CD4-positive, alpha-beta T cell treated with Interleukin-6 at 100 ng/mL for 8 hours (primary cell): Measurements from ENCODE around the gene CSF2RB.

Source experiments
- DNase-seq: peaks from one replicate; pipeline ENCODE4 v3.0.0-alpha.2; 2020; ENCODE audit warnings: mixed read lengths, low spot score

The CSF2RB gene

DNA sequence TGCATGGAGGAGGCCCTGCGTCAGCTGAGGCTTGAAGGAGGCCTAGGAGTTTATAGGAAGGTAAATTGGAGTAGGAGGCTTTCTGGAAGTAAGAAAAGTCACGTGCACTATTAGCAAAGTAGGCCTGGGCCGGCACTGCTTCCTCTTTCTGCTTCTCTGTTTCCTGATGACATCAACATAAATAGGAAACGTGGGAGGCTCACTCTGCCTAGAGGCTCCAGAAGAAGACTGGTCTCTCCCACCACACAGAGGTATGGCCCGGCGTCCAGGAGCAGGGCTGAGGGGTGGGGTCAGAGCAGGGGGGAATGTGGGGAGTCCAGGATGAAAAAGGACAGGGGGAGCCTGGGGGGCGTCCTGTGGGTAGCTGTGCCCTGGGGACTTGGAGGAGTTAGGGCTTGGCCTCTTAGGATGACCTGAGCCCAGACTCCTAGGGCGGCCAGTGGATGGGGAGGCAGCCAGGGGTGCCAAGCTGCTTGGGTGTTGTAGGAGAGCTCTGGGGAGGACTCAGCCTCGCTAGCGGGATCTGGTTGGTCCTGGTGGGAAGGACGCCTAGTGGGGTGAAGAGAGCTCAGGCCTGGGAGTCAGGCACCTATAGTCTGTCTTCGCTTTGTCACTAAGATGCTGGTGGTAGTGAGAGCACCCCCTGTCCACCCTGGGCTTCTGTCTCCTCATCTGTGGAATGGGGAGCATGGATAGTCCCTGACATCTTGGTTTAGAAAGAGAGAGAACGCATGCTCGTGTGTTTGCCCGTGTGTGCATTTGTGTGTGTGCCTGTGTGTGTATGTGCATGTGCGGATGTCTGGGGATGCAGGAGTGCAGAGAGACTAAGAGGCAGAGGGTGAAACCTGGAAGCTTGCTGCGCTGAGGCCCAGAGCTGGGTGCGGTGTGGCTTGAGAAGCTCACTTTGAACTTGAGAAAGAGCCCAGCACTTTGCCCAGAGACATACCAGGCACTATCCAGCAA, at the start of gene CSF2RB:
CSF2RB (plus strand) TSS at position 202 of the 963 bp plus-strand sequence. CDS start 8,580 bp downstream, outside the sequence.
- no peak for DNase-seq

DNA sequence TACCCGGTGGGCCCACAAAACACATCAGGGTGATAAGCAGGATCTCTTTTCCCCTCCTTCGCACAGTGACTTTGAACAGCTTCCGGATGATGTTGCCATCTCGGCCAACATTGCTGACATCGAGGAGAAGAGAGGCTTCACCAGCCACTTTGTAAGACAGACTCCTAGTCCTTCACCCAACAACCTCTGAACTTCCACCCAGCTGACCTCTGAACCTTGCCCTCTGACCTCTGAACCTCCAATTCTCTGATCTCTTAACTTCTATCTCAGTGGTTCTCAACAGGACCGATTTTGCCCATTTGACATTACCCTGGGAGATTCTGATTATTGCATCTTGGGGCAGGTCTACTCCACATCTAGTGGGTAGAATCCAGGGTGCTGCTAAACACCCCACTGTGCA, 49.4 kb upstream of the CSF2RB start:
- no peak for DNase-seq

DNA sequence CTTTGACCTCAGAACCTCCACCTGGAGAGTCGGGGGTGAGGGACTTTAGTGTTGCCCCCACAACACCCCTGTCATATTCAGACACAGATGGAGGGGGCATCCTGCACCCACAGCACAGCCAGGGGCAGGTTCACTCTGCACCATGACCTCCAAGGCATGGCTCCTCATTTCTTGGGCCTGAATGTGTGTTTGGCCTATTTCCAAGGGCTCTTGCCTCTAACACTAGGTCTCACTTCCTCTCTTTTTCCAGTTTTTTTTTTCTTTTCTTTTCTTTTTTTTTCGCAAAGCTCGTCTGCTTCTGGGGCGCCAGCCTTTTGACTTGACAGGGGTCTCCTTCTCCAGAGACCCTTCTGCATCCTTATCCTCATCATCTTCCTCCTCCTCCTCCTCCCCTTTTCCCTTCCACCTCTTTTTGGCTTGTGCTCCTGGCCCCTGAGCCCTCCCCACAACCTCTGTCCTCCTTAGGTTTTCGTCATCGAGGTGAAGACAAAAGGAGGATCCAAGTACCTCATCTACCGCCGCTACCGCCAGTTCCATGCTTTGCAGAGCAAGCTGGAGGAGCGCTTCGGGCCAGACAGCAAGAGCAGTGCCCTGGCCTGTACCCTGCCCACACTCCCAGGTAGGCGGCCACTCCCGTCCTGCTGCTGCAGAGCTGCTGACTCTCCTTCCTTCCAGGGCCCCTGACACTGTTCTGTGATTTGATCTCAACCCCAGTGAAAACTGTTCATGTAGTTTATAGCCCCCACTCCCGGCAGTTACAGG, 48.8 kb upstream of the CSF2RB start:
- no peak for DNase-seq

DNA sequence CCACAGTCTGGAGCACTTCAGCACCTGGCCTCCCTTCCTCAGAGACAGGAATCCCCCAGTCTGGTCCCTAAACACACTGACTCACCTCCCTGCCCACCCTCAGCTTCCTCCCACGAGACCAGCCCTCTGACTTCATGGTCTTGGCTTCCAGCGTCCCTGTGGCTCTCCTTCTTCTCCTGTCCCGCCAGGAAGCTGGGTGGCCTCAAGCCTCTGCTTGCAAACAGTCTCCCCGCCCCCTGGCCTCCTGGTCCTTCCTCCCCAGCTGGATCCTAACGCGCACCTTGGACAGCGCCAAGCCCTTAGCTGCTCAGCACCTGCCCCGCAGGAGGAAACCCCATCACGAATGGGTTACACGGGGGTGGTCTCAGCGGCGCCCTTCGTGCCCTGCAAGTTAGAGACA, 48.1 kb upstream of the CSF2RB start:
- DNase-seq, result no peak

DNA sequence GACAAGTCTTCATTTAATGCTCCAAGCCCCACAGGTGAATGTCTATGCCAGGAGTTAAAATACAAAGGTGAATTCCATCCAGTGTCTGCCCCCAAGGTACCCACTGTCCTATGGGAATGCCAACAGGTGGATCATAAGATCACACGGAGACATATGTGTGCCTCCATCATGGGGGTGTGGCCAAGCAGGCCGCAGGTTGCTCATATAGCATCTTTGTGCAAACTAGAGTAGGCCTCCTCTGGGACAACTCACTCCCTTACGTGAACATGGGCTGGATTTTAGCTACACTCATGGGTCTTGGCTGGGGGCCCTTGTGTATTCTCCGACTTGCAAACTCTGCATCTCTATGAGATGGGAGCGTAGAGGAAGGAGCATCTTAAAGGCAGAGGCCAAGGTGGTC, 45.7 kb upstream of the CSF2RB start:
- DNase-seq, result no peak

DNA sequence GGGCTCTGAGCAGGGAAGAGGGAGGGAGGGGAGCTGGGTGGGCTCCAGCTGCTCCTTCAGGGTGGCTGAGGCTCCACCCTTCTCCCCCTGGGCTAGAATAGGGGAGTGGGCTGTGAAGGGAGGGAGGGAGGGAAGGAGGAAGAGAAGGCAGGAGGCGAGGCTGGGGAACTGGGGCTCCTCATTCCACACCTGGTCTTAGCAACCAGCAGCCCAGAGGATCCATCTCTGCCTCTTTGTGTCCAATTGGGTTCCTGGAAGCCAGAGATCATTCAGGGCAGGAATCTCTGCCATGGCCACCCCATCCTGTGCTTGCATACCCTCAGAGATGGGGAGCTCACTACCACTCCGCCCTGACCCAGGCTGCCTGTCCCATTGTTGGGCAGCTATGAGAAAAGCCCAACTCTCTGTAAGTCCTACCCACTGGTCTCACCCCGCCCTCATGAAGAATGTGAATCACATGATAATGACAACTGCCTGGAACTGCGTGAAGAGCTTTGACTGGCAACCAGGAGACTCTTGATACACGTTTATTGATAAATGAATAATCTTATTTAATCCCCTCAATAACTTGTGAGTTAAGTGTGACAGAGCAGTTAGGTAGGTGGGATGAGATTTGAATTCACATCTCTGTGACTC, 44.8 kb upstream of the CSF2RB start:
- DNase-seq, result no peak

DNA sequence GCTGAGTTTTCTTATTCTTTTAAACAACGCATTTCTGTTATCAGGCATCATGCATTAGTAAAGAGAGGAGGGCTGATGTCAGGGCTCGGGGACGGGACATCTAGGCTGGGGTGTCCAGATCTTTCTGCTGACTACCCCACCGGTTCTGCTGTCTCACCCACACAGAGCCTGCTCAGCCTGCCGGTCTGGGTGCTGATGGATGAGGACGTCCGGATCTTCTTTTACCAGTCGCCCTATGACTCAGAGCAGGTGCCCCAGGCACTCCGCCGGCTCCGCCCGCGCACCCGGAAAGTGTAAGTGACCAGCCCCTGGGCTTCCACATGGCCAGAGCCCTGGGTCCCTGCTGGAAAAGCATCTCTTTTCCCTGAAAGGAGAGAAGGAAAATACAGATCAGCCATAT, 43.2 kb upstream of the CSF2RB start:
- DNase-seq, result no peak

DNA sequence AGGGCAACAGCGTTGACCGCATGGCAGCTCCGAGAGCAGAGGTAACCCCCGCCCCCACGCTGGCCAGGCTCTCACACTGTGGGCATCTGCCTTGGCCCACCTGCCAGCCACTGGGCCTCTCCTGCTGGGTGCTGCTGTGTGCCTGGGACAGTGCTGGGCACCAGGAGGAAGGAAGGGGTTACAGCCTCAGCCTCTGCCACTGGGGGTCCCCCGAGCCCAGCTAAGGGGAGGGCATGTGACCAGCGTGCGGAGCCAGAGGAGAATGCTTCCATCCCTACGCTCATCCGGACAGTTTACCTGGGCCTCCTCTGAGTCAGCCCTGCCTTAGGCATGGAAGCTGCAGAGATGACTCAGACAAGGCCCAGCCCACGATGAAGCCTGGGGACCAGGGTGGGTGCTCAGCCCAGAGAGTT, 41.8 kb upstream of the CSF2RB start:
- no peak for DNase-seq

DNA sequence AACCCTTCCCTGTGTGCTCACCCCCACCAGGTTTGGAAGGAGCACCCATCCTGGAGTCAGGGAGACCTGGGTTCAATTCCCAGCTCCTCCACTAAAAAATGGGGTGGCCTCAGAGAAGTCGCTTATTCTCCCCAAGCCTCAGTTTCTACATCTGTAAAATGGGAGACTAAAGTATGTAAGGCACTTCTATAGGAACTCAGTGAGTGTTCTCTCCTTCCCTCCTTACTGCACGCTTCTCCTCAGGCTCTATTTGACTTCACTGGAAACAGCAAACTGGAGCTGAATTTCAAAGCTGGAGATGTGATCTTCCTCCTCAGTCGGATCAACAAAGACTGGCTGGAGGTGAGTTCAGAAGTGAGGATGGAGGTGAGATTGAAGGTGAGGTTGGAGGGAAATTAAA, 41.3 kb upstream of the CSF2RB start:
- no peak for DNase-seq

DNA sequence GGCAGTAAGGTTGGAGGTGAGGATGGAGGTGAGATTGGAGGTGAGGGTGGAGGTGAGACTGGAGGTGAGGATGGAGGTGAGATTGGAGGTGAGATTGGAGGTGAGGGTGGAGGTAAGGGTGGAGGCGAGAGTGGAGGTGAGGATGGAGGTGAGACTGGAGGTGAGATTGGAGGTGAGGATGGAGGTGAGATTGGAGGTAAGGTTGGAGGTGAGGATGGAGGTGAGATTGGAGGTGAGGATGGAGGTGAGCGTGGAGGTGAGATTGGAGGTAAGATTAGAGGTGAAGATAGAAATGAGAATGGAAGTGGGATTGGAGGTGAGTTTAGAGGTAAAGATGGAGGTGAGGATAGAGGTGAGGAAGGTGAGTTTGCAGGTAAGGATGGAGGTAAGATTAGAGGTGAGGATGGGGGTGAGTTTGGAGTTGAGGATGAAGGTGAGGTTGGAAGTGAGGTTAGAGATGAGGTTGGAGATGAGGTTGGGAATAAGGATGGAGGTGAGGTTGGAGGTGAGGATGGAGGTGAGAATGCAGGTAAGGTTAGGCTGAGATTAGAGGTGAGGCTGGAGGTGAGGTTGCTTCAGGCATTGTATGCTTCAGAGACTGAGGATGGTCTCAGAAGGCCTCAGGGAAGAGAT, 40.4 kb upstream of the CSF2RB start:
- no peak for DNase-seq

DNA sequence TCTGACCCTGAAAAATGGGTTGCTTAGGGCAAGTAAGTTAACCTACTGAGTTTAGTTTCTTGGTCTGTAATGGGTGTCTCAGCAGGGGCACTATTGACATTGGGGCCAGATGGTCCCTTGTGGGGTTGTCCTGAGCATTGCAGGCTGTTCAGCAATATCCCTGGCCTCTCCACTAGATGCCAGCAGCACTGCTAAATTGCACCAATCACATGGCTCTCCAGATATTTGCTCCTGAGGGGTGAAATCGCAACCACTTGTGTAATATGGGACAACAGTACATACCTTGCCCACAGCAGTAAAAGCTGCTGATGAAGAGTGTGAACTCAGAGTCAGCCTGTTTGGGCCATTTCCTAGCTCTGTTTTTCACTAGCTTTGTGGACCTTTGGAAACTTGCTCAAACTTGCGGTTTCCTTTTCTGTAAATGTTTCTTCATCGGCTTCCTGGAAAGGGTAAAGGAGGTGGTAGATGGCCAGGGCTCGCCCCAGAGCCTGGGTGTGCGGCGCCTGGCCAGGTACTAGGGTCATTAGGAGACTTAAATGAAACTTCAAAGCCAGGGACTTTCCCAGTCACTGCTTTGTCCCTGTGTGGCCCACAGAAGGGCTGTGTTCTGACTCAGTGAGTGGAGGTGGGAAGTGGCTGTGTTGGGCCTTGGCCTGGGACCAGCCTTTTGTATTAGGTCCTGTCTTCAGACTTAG, 39.7 kb upstream of the CSF2RB start:
- peak; percentile 42 for DNase-seq

DNA sequence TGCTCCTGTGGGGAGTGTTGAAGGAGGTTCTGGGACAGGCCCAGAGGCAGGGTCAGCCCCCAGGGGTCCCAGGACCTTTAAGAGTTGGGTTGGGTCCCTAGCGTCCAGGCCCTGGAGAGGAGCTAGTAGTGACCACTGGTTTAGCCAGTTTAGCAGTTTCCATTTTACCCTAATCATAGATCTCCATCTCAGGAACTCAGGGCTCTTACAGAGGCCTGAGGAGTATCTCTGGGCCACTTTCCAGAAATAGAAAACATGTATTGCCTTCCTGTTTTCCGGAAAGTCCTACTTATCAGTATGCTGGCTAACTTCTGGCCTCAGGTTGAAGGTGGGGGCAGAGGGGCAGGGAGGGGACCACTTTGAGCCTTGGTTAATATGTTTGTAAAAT, 39.1 kb upstream of the CSF2RB start:
- no peak for DNase-seq

DNA sequence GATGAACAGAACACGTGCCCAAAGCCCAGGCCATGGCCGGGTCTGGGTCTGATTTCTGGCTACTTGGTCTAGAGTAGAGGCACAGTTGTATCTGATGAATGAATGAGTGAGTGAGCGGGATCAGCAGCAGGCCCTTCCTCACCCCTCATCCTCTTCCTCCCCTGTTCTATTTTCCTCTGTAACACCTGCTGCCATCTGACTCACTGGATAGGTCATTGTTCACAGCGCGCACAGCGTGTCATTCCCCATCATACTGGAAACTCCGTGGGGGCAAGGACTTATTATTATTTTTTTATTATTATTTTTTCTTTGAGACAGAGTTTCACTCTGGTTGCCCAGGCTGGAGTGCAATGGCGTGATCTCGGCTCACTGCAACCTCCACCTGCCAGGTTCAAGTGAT, 38.7 kb upstream of the CSF2RB start:
- DNase-seq, result no peak

DNA sequence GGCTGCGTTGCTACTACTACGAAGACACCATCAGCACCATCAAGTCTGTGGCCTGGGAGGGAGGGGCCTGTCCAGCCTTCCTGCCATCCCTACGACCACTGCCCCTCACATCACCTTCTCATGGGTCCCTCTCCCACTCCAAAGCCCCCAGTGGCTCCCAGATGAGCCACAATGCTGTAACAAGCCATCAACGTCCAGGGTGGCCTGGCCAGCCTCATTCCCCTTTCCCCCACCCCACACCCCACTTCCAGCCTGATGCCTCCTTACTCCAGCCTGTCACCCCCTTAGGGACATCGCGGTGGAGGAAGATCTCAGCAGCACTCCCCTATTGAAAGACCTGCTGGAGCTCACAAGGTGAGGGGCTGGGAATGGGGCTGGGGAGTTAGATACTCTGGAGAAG, 37.7 kb upstream of the CSF2RB start:
- DNase-seq, result no peak

DNA sequence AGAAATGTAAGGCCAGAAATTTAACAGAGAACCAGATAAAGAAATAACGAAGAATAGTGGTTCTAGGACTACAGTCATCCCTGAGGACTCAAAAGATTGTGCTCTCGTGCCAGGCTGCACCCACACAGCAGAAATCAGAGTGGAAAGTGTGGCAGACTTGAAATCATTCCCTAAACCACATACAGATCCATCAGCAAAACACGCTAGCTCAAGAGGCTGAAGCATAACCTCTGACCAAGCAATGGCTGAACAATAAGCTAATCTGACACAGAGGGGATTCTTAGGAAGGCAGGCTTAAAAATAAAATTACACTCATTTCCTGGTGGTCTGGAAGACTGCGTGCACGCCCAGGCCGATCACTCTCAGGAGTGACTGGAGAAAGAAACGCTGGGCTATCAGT, 33.7 kb upstream of the CSF2RB start:
- no peak for DNase-seq

DNA sequence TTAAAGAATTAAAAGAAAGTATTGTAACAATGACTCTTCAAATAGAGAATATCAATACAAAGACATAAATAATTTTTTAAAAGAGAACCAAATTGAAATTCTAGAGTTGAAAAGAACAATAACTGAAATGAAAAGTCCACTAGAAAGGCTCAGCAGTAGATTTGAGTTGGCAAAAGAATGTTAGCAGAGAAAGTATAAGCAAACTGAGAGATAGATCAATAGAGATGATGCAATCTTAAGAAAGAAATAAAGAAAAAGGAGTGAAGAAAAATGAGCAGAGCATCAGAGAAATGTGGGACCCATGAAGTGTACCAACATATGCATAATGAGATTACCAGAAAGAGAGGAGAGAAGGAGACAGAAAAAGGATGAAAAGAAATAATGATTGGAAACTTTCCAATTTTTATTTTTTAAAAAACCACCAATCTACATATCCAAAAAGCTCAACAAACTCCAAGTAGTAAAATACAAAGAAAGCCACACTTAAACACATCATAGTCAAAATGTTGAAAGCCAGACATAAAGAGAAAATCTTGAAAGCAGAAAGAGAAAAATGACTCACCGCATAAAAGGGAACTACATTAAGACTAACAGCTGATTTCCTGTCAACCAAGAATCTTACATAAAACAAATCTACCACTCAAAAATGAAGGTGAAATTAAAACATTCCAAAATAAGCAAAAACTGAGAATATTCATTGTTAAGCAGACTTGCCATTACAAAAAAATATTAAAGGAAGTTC, 31.8 kb upstream of the CSF2RB start:
- DNase-seq, result no peak

DNA sequence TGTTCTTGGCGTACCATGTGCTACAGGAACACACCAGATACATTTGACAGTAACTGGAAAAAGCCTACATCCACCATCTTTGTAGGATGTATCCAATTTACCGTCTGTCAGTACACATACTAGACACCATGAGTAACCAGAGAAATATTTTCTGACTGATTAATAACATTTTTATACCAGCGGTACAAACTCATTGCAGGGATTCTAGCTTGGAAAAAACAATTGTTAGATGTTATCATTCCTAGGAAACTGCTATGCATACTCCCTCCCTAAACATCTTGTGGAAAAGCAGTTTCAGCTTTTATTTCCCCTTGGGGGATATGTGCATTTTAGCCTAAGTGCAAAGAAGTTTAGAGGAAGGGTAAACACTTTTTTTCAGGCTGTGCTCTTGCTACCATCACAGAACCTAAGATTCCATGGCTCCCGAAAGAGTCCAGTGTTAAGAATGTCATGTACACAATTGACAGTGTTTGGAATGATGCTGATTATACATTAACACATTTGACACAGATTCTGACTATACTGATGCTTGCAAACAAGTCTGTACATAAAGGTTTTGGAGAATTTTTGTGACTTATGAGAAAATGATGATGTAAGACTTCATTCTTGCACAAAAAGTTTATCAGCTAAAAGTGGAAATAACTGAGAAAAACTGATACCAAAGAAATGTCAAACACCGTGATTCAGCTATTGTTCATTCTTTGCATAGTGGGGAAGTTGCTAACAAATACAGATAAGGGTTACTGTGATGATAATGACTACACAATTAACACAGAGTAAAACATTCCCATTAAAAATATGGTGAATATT, 28.9 kb upstream of the CSF2RB start:
- no peak for DNase-seq

DNA sequence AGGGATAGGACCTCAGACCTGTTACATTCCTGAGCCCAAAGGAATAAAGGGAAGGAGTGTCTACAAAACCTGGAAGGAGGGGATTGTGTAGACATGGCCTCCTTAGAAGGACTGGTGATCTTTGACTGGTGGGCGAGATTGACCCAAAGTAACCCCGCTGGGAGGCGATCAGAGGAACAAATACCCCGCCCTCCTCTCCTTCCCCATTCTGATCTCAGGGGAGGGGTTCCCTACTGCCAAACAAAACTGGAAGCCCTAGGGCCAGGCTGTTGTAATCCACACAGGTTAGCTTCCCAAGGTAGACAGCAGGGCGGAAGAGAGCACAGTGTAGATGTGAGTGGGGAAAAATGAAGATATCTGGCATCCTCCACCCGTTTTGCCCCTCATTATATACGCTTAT, 28.0 kb upstream of the CSF2RB start:
- no peak for DNase-seq

DNA sequence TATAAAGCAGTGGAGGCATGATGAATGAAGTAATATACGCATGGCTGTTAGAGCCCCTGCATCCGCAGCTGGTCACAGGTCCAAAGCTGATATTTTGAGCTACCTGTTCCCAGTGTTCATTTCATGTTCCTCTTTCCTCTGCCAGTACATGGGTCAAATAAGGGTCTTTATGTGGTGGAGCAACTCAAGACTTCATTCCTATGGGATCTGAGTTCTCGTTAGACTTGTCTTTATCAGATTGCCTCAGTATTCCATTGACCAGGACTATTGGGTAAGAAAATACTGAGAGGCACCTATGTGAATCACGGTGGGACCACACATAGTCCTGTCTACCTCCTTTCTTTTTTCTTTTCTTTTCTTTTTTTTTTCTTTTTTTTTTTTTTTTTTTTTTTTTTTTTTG, 27.4 kb upstream of the CSF2RB start:
- no peak for DNase-seq

DNA sequence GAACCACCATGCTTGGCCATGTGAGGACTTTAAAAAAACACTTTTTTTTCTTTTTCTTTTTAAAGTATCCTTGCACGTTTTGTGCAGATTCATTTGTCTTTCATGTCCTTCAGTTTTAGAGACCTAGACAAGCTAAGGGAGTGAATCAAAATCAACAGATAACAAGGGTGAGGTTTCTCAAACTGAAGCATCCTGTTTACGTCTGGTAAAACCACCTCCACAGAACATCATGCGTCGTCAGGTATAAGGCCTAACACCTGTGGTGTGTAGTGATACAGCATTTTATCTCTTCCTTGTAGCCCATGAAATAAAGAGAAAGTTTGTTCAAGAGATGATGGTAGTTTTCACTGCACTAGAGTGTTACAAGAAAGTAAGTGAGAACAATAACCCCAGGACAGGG, 26.3 kb upstream of the CSF2RB start:
- DNase-seq, result peak; percentile 52
